Liver (tissue), 3 donors: ENCODE data around the gene CNIH2.

Experiments
- ATF3 ChIP-seq: IDR thresholded peaks from 2 replicates; pipeline ENCODE4 v1.6.1; 2016; ENCODE audit warnings: antibody characterized with exemption
- CTCF ChIP-seq: fragments of 150-350 bp; IDR thresholded peaks from 2 replicates; pipeline ENCODE4 v1.5.1; 2017; ENCODE audit warnings: improper control_type of control experiment, low read depth, low read length; ENCODE audit not compliant: missing input control
- FOXA1 ChIP-seq: IDR thresholded peaks from 2 replicates; pipeline ENCODE4 v1.6.1; 2016; ENCODE audit warnings: antibody characterized with exemption
- GABPA ChIP-seq, 2 donors: IDR thresholded peaks in 1 of 2; conservative IDR thresholded peaks in 1 of 2; 2 replicates each; pipeline ENCODE4 v1.6.1; 2016; ENCODE audit warnings: antibody characterized with exemption in 2 of 2, mild to moderate bottlenecking in 1 of 2, moderate library complexity in 1 of 2
- HNF4A ChIP-seq, 2 donors: conservative IDR thresholded peaks; 2 replicates each; pipeline ENCODE4 v1.6.1; 2016; ENCODE audit warnings: antibody characterized with exemption in 2 of 2, mild to moderate bottlenecking in 2 of 2
- HNF4G ChIP-seq: IDR thresholded peaks from 2 replicates; pipeline ENCODE4 v1.6.1; 2016; ENCODE audit warnings: antibody characterized with exemption
- JUND ChIP-seq, 2 donors: IDR thresholded peaks; 2 replicates each; pipeline ENCODE4 v1.6.1; 2016; ENCODE audit warnings: antibody characterized with exemption in 2 of 2
- MAX ChIP-seq: IDR thresholded peaks from 2 replicates; pipeline ENCODE4 v1.6.1; 2016; ENCODE audit warnings: antibody characterized with exemption
- RAD21 ChIP-seq, 2 donors: IDR thresholded peaks; 2 replicates each; pipeline ENCODE4 v1.6.1; 2016; ENCODE audit warnings: antibody characterized with exemption in 2 of 2, mild to moderate bottlenecking in 2 of 2
- REST ChIP-seq: IDR thresholded peaks from 2 replicates; pipeline ENCODE4 v1.6.1; 2016; ENCODE audit warnings: antibody characterized with exemption, mild to moderate bottlenecking
- RXRA ChIP-seq, 2 donors: IDR thresholded peaks; 2 replicates each; pipeline ENCODE4 v1.6.1; 2017 to 2018; ENCODE audit warnings: antibody characterized with exemption in 2 of 2, mild to moderate bottlenecking in 1 of 2
- SP1 ChIP-seq: IDR thresholded peaks from 2 replicates; pipeline ENCODE4 v1.6.1; 2018; ENCODE audit warnings: antibody characterized with exemption, mild to moderate bottlenecking
- TAF1 ChIP-seq: conservative IDR thresholded peaks from 2 replicates; pipeline ENCODE4 v1.6.1; 2016; ENCODE audit warnings: antibody characterized with exemption, mild to moderate bottlenecking
- YY1 ChIP-seq: IDR thresholded peaks from 2 replicates; pipeline ENCODE4 v1.6.1; 2016; ENCODE audit warnings: antibody characterized with exemption, mild to moderate bottlenecking
- donor health status: healthy.
- donor health status: healthy.

GRCh38 chr11:66321606-66322005 is 43.6 kb downstream of the CNIH2 start:
- TF ChIP-seq CTCF, result no peak
- no peak for TF ChIP-seq TAF1
- no peak for TF ChIP-seq ATF3
- no peak for TF ChIP-seq FOXA1
- no peak for TF ChIP-seq MAX
- no peak for TF ChIP-seq REST
- TF ChIP-seq RAD21 (IDR thresholded peaks at IDR 0.05), result no peak
- no peak for TF ChIP-seq YY1
- no peak for TF ChIP-seq HNF4G
- no peak for TF ChIP-seq JUND (IDR thresholded peaks at IDR 0.05)
- TF ChIP-seq GABPA (IDR thresholded peaks at IDR 0.05 in 1 of 2, conservative IDR thresholded peaks at IDR 0.05 in 1 of 2), result no peak
- TF ChIP-seq HNF4A (conservative IDR thresholded peaks at IDR 0.05), result no peak
- no peak for TF ChIP-seq RXRA (IDR thresholded peaks at IDR 0.05)
- no peak for TF ChIP-seq SP1
